Neural cell (in vitro differentiated cells): ENCODE data around the gene DHH. TPM values are rescaled to one million over a fixed set of nuclear protein-coding genes. Genes with fewer than 3 reads are reported as not detected.

ENCODE experiments used
- H2AFZ ChIP-seq: fragments of 200-600, 300-800 bp; sonication (generic), shearing (Covaris generic); 2 replicates; pipeline ENCODE4 v1.6.0; 2014; ENCODE audit warnings: low read depth, mild to moderate bottlenecking, antibody characterized with exemption, low read length, moderate library complexity
- H3F3A ChIP-seq: fragments of 200-600 bp; shearing (Covaris generic); 2 replicates; pipeline ENCODE4 v1.6.1; 2016; ENCODE audit warnings: mild to moderate bottlenecking, moderate library complexity, mixed read lengths, antibody characterized with exemption, low read length; ENCODE audit not compliant: insufficient read depth, poor library complexity, severe bottlenecking
- H3K27ac ChIP-seq: fragments of 200-600, 300-800 bp; sonication (generic), shearing (Covaris generic); 2 replicates; pipeline ENCODE4 v1.5.1; 2014; ENCODE audit warnings: mild to moderate bottlenecking, low read length, moderate library complexity
- H3K27me3 ChIP-seq: fragments of 300-800, 200-600 bp; sonication (generic), shearing (Covaris generic); 2 replicates; pipeline ENCODE4 v1.6.0; 2014; ENCODE audit warnings: mild to moderate bottlenecking, low read depth, low read length, moderate library complexity; ENCODE audit not compliant: insufficient read depth
- H3K36me3 ChIP-seq: fragments of 300-800, 200-600 bp; sonication (generic), shearing (Covaris generic); 2 replicates; pipeline ENCODE4 v1.5.1; 2014; ENCODE audit warnings: mild to moderate bottlenecking, antibody characterized with exemption, low read length, moderate library complexity; ENCODE audit not compliant: insufficient read depth
- H3K4me2 ChIP-seq: fragments of 300-800, 200-600 bp; sonication (generic), shearing (Covaris generic); 2 replicates; pipeline ENCODE4 v1.6.0; 2014; ENCODE audit warnings: mild to moderate bottlenecking, low read length
- H3K4me3 ChIP-seq: fragments of 300-800, 200-600 bp; sonication (generic), shearing (Covaris generic); 2 replicates; pipeline ENCODE4 v1.5.1; 2014; ENCODE audit warnings: mild to moderate bottlenecking, low read length, moderate library complexity
- H3K79me2 ChIP-seq: fragments of 200-600 bp; shearing (Covaris generic); replicated peaks from 2 replicates; pipeline ENCODE4 v1.6.0; 2014; ENCODE audit warnings: mild to moderate bottlenecking, low read length, moderate library complexity; ENCODE audit not compliant: insufficient read depth
- H3K9ac ChIP-seq: fragments of 300-800, 200-600 bp; sonication (generic), shearing (Covaris generic); 2 replicates; pipeline ENCODE4 v1.6.1; 2016; ENCODE audit warnings: mild to moderate bottlenecking, low read length, mixed read lengths
- H3K9me2 ChIP-seq: fragments of 200-600 bp; shearing (Covaris generic); 2 replicates; pipeline ENCODE4 v1.6.1; 2016; ENCODE audit warnings: mild to moderate bottlenecking, low read length, mixed read lengths; ENCODE audit not compliant: insufficient read depth
- H3K9me3 ChIP-seq: fragments of 200-600, 300-800 bp; sonication (generic), shearing (Covaris generic); 2 replicates; pipeline ENCODE4 v1.6.1; 2016; ENCODE audit warnings: mild to moderate bottlenecking, mixed run types, low read length, moderate library complexity, mixed read lengths
- H4K20me1 ChIP-seq: fragments of 200-600 bp; shearing (Covaris generic); 2 replicates; pipeline ENCODE4 v1.6.1; 2016; ENCODE audit warnings: mild to moderate bottlenecking, mixed run types; ENCODE audit not compliant: insufficient read depth
- CTCF ChIP-seq: fragments of 450-650 bp; IDR thresholded peaks from 2 replicates; pipeline ENCODE4 v1.5.1; 2014; ENCODE audit warnings: antibody characterized with exemption, mild to moderate bottlenecking, moderate library complexity; ENCODE audit not compliant: poor library complexity, severe bottlenecking
- EP300 ChIP-seq: fragments of 450-650 bp; conservative IDR thresholded peaks from 2 replicates; pipeline ENCODE4 v1.6.1; 2014; ENCODE audit warnings: antibody characterized with exemption, mild to moderate bottlenecking, moderate library complexity; ENCODE audit not compliant: poor library complexity, severe bottlenecking
- EZH2 ChIP-seq: fragments of 200-600, 300-800 bp; shearing (Covaris generic), sonication (generic); IDR thresholded peaks from 2 replicates; pipeline ENCODE4 v1.6.1; 2014; ENCODE audit warnings: antibody characterized with exemption, low read length, borderline replicate concordance, mild to moderate bottlenecking; ENCODE audit not compliant: insufficient read depth, poor library complexity, severe bottlenecking
- MXI1 ChIP-seq: fragments of 450-650 bp; conservative IDR thresholded peaks from 2 replicates; pipeline ENCODE4 v1.6.1; 2014; ENCODE audit warnings: antibody characterized with exemption, mild to moderate bottlenecking; ENCODE audit not compliant: poor library complexity, severe bottlenecking
- POLR2AphosphoS5 ChIP-seq: IDR thresholded peaks from 2 replicates; pipeline ENCODE4 v1.6.1; 2012
- RAD21 ChIP-seq: fragments of 450-650 bp; conservative IDR thresholded peaks from 2 replicates; pipeline ENCODE4 v1.6.1; 2014; ENCODE audit warnings: antibody characterized with exemption, mild to moderate bottlenecking, moderate library complexity
- REST ChIP-seq: IDR thresholded peaks from 2 replicates; pipeline ENCODE4 v1.6.1; 2012; ENCODE audit warnings: borderline replicate concordance
- SMC3 ChIP-seq: fragments of 450-650 bp; conservative IDR thresholded peaks from 2 replicates; pipeline ENCODE4 v1.6.1; 2014; ENCODE audit warnings: antibody characterized with exemption, mild to moderate bottlenecking, moderate library complexity; ENCODE audit not compliant: poor library complexity
- TAF1 ChIP-seq: IDR thresholded peaks from 2 replicates; pipeline ENCODE4 v1.6.1; 2012; ENCODE audit warnings: low read depth
- polyA plus RNA-seq: library from polyadenylated mRNA; depleted of rRNA; stranded (reverse); fragments of >200 nt; gene quantifications from 2 replicates; pipeline ENCODE4 v1.2.3, GENCODE V29; 2014

The DHH gene
- polyA plus RNA-seq, 1 donor from 2014 or later: 0.66 TPM

GRCh38 chr12:49070971-49071370 is 23.6 kb downstream of the DHH start:
- Histone ChIP-seq H4K20me1 (no peaks in the 10 kb centered on the region), H3K9ac (no peak overlapping the region), H3F3A (no peaks in the 10 kb centered on the region), H3K4me3 (no peak overlapping the region), H2AFZ (no peak overlapping the region), H3K27ac (no peak overlapping the region), H3K79me2 (no peaks in the 10 kb centered on the region), H3K9me2 (no peaks in the 10 kb centered on the region), H3K4me2 (no peak overlapping the region), H3K9me3 (no peaks in the 10 kb centered on the region), H3K36me3 (no peaks in the 10 kb centered on the region), H3K27me3 (peaks cover 4% of the 10 kb centered on the region)
- TF ChIP-seq RAD21: no peak
- no peak for TF ChIP-seq EZH2
- no peak for TF ChIP-seq POLR2AphosphoS5
- no peak for TF ChIP-seq SMC3
- TF ChIP-seq EP300: no peak
- TF ChIP-seq MXI1: no peak
- no peak for TF ChIP-seq CTCF
- no peak for TF ChIP-seq TAF1
- TF ChIP-seq REST: no peak

GRCh38 chr12:49069507-49070346 is 24.9 kb downstream of the DHH start, which contains the start of gene RHEBL1:
Gene RHEBL1 (minus strand): TSS chr12:49069979. CDS start chr12:49069785, 194 bp downstream.
- Histone ChIP-seq H3K9me2 (no peaks in the 10 kb centered on the region), H3K27me3 (peaks cover 4% of the 10 kb centered on the region), H4K20me1 (no peaks in the 10 kb centered on the region), H3K36me3 (no peaks in the 10 kb centered on the region), H3K27ac (no peak within 1 kb of the TSS), H3K9ac (peak within 1 kb of the TSS; percentile 66), H2AFZ (peak within 1 kb of the TSS; percentile 80), H3K4me3 (peak within 1 kb of the TSS; percentile 89), H3F3A (no peaks in the 10 kb centered on the region), H3K4me2 (peak within 1 kb of the TSS; percentile 85), H3K79me2 (no peaks in the 10 kb centered on the region), H3K9me3 (no peaks in the 10 kb centered on the region)
- TF ChIP-seq EP300 (peak; percentile 44), MXI1 (peak; percentile 94), POLR2AphosphoS5 (no peak), RAD21 (no peak), TAF1 (peak; percentile 56), EZH2 (no peak), SMC3 (peak; percentile 23), CTCF (peak; percentile 58), REST (peak; percentile 30)
